Kidney (tissue), 14 donors: ENCODE measurements around the gene DKK1. TPM values are rescaled to one million over a fixed set of nuclear protein-coding genes. Genes with fewer than 3 reads are reported as not detected.

Source experiments
- DNase-seq, 5 donors: peaks; one replicate each; pipeline ENCODE4 v3.0.0-alpha.2; 2013 to 2020
- FAIRE-seq: peaks from 2 replicates; lab custom pipeline; 2012; peaks lifted over from hg19 to GRCh38; lab: Jason Lieb, UNC
- H3K27ac ChIP-seq, 2 donors: one replicate each; pipeline ENCODE4 v1.7.0; 2013; ENCODE audit warnings: low read depth in 2 of 2, low read length in 2 of 2, inconsistent platforms in 1 of 2
- H3K27me3 ChIP-seq: one replicate; pipeline ENCODE4 v1.7.1; 2013; ENCODE audit warnings: low read length, inconsistent platforms; ENCODE audit not compliant: control insufficient read depth, insufficient read depth
- H3K36me3 ChIP-seq, 3 donors: one replicate each; pipeline versions ENCODE4 v1.7.0 to v1.7.1; 2013; ENCODE audit warnings: low read length in 3 of 3, control low read depth in 1 of 3, inconsistent platforms in 1 of 3; ENCODE audit not compliant: insufficient read depth in 3 of 3, control insufficient read depth in 2 of 3
- H3K4me1 ChIP-seq, 3 donors: one replicate each; pipeline versions ENCODE4 v1.7.0 to v1.7.1; 2013; ENCODE audit warnings: low read length in 3 of 3, inconsistent platforms in 1 of 3, low read depth in 1 of 3; ENCODE audit not compliant: control insufficient read depth in 2 of 3, insufficient read depth in 2 of 3
- H3K4me3 ChIP-seq, 3 donors: one replicate each; pipeline versions ENCODE4 v1.7.0 to v1.8.1; 2013; ENCODE audit warnings: low read length in 3 of 3, control low read depth in 1 of 3, inconsistent platforms in 1 of 3
- H3K9ac ChIP-seq, 3 donors: one replicate each; pipeline versions ENCODE4 v1.7.0 to v1.7.1; 2013; ENCODE audit warnings: low read length in 3 of 3, control low read depth in 1 of 3, inconsistent platforms in 1 of 3
- H3K9me3 ChIP-seq, 3 donors: one replicate each; pipeline versions ENCODE4 v1.7.0 to v1.7.1; 2013; ENCODE audit warnings: low read length in 3 of 3, control low read depth in 1 of 3, inconsistent platforms in 1 of 3; ENCODE audit not compliant: control insufficient read depth in 2 of 3, insufficient read depth in 1 of 3
- intact Hi-C: fragments of 100-400 bp; cut with DNase I; formaldehyde crosslinking; loops from one replicate; pipeline ENCODE4 v1.11.1; 2022
- polyA plus RNA-seq: library from polyadenylated mRNA; stranded (reverse); fragments of 350-450 nt; fragmentation: Illumina TruSeq; extraction: RNeasy Lipid Tissue Mini Kit (QIAGEN cat#74804); gene quantifications from one replicate; pipeline ENCODE4 v1.2.3, GENCODE V29; 2014; ENCODE audit warnings: low read depth, low replicate concordance; ENCODE audit not compliant: insufficient read depth
- total RNA-seq: library from RNA; stranded (reverse); fragmentation: NEBNext Ultra II Directional; extraction: Animal tissue kit (Norgen Biotek cat#: 25700); gene quantifications from one replicate; pipeline ENCODE4 v1.2.1, GENCODE V29; 2021
- TF ChIP-seq, protein P1 (sequence below): IDR thresholded peaks from 3 replicates; pipeline ENCODE4 v1.5.1; 2012; ENCODE audit warnings: mild to moderate bottlenecking, moderate library complexity, borderline replicate concordance; ENCODE audit not compliant: insufficient read depth; ENCODE audit errors: extremely low read depth
- donor health status: control.
- donor health status: control.
- donor health status: control.
- donor health status: control.
- donor health status: control.
- donor health status: DM: yes; HTN: yes; CAD: no.
- donor health status: Normal renal cell carcinoma (clear cell type).

The DKK1 gene
- total and polyA plus RNA-seq, 2 donors from 2014 or later, result 1.5 TPM; not detected in 1

DNA sequence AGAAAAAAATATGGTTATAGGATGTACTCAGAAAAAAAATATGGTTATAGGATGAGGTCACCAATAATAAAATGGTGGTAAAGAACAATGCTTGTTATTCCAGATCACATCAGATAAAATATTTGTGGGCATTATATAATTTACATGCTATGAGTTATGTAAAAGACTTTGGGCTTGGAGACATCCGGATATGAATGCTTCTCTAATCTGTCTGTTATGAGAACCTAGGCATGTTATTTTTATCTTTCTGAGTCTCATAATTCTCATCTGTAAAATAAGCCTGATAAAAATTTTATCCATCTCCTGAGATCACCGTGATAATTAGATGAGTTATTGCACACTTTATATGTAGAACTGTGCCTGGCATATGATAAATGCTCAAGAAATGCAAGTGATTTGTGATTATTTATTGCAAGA, 37.8 kb downstream of the DKK1 start:
- Histone ChIP-seq H3K27me3 (no peaks in the 10 kb centered on the region), H3K9me3 (no peaks in the 10 kb centered on the region), H3K9ac (no peak overlapping the region), H3K4me3 (no peak overlapping the region), H3K4me1 (no peaks in the 10 kb centered on the region), H3K36me3 (no peaks in the 10 kb centered on the region), H3K27ac (no peak overlapping the region)
- no peak for FAIRE-seq
- DNase-seq, result no peak
- intact Hi-C loops, result no loop called here
- TF ChIP-seq, protein P1, sequence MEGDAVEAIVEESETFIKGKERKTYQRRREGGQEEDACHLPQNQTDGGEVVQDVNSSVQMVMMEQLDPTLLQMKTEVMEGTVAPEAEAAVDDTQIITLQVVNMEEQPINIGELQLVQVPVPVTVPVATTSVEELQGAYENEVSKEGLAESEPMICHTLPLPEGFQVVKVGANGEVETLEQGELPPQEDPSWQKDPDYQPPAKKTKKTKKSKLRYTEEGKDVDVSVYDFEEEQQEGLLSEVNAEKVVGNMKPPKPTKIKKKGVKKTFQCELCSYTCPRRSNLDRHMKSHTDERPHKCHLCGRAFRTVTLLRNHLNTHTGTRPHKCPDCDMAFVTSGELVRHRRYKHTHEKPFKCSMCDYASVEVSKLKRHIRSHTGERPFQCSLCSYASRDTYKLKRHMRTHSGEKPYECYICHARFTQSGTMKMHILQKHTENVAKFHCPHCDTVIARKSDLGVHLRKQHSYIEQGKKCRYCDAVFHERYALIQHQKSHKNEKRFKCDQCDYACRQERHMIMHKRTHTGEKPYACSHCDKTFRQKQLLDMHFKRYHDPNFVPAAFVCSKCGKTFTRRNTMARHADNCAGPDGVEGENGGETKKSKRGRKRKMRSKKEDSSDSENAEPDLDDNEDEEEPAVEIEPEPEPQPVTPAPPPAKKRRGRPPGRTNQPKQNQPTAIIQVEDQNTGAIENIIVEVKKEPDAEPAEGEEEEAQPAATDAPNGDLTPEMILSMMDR, result no peak

- no peaks in the 10 kb centered on the region for H3K27me3 ChIP-seq
- TF ChIP-seq, protein P1, result no peak
- H3K27ac ChIP-seq, result no peak overlapping the region
- FAIRE-seq, result no peak
- no peaks in the 10 kb centered on the region for H3K4me1 ChIP-seq
- intact Hi-C loops, result no loop called here
- no peaks in the 10 kb centered on the region for H3K9me3 ChIP-seq
- H3K4me3 ChIP-seq, result no peak overlapping the region
- no peaks in the 10 kb centered on the region for H3K36me3 ChIP-seq
- no peak for DNase-seq
- no peak overlapping the region for H3K9ac ChIP-seq
Observed at GRCh38 chr10:52353205-52353604, 39.1 kb downstream of the DKK1 start.

DNA sequence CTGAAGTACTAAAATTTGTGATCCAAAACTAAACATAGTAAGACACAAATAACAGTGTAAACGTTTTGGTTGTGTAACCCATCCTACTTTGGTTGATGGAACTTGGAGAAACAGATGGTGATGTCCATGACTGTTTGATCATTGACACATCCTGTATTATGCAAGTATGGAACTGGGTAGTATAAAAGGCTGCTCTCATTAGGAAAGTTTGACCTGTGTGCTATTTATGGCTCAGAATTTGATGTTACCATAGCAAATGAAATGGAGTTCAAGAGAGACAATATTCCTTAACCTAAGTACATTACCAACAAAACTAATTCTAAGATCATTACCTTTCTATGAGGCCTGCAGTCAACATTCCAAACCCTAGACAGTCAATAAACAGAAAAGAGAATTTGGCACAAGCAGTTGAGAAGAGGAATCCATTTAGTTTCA, 39.9 kb downstream of the DKK1 start:
- intact Hi-C loops, result no loop called here
- H3K9ac ChIP-seq, result no peak overlapping the region
- DNase-seq (no peak), FAIRE-seq (no peak)
- H3K9me3 ChIP-seq, result no peaks in the 10 kb centered on the region
- TF ChIP-seq, protein P1, result no peak
- no peaks in the 10 kb centered on the region for H3K4me1 ChIP-seq
- no peaks in the 10 kb centered on the region for H3K36me3 ChIP-seq
- H3K27me3 ChIP-seq, result no peaks in the 10 kb centered on the region
- H3K4me3 ChIP-seq, result no peak overlapping the region
- H3K27ac ChIP-seq, result no peak overlapping the region

DNA sequence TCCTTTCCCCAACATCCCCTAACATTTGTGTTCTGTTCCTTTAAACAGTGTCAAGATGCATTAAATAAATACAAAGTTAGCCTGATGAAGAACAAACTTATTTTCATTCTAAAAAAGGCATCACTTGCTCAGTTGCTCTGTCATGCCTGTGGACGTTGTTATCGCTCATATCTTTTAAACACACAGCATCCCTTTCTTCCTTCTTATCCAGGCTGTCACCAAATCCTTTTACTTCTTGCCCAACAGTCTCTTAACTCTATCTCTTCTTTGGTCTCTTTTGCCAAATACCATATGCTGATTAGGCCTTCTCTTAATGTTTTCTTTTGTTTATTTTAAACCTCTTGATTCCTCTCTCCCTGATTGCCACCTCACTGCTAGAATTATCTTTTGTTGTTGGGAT, 43.9 kb downstream of the DKK1 start:
- TF ChIP-seq, protein P1, result no peak
- no peak overlapping the region for H3K9ac ChIP-seq
- intact Hi-C loops, result no loop called here
- no peaks in the 10 kb centered on the region for H3K9me3 ChIP-seq
- no peak overlapping the region for H3K4me3 ChIP-seq
- DNase-seq (no peak), FAIRE-seq (no peak)
- no peak overlapping the region for H3K27ac ChIP-seq
- no peaks in the 10 kb centered on the region for H3K4me1 ChIP-seq
- no peaks in the 10 kb centered on the region for H3K27me3 ChIP-seq
- no peaks in the 10 kb centered on the region for H3K36me3 ChIP-seq
